Fibroblast of skin of scalp (primary cell): Measurements from ENCODE around the gene KLB.
"Not testable (repeated sequence)": the region's sequence is repeated elsewhere in the genome, so short reads cannot be mapped to it uniquely, and the experiment has no call there.

Source experiments
- DNase-seq: peaks from one replicate; pipeline ENCODE4 v3.0.0-alpha.2; 2013

The KLB gene

DNA sequence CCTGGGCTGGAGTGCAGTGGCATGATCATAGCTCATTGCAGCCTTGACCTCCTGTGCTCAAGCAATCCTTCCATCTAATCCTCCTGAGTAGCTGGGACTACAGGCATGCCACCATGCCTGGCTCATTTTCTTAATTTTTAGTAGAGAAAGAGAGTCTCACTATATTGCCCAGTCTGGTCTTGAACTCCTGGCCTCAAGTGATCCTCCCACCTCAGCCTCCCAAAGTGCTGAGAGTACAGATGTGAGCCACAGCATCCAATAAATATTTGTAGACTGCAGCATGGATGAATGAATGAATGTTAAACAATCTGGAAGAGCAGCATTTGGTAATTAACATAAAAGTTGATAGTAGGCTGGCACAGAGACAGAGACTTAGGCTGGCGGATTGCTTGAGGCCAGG is 20.0 kb downstream of the KLB start:
- DNase-seq, result no peak

DNA sequence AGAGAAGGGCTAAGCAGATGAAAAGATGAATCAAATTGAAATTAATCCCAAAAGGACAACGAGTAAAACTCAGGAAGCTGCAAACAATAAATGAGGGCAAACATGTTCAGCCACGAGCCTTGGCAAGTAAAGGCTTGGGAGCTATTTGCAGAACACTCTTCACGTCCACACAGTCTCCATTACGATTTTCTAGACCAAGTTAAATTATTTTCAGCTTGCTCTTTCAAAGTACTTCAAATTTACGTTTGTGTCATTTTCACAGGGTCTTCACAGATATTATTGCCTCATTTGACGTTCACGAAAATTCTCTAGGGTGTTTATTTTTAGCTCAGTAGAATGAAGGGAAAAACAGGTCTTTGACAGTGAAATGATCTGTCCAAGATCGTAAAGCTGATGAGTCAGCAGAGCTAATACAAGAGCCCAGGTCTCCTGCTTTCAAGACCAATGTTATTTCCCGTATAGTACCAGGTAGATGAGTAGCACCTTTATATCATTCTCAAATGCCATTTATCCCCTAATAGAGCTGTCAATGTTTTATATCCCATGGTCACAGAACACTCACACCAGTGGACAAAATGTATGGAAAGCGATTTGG is 20.9 kb downstream of the KLB start:
- no peak for DNase-seq

DNA sequence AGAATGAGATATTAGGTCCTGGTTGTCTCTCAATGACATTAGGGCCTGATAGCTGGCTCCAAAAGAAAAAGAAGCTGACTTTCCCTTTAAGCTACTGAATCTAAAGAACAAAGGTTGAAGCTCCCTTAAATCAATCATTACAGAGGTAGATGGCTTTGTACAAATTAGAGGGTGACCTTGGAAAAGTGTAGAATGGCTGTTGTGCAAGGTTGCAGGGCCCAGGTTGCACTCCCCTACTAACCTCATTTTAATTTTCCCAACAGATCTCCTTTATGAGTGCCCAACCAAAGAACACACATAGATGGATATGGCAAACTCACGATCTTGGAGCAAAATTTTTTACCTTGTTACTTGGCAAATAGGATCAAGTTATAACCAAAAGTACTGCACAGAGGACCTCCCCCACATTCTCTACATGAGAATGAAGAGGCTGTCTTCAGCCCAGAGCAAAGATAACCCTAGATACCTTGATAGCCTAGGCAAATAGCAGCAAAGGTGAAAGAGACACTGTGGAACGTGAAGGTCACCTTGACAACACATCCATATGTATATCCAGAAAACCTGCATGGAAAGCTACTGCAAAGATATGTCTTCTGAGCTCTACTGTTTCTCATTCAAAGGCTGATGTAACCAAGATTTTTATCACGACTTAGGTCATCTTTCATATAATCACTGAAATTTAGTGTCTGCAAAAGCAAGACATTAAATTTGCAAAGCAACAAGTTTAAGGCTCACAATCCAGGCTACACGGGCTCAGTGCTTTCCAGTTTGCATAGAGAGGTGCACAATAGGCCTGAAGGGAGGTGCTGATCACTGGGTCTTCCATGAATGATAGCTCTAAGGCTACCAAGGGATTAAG is 23.0 kb downstream of the KLB start:
- DNase-seq, result no peak

DNA sequence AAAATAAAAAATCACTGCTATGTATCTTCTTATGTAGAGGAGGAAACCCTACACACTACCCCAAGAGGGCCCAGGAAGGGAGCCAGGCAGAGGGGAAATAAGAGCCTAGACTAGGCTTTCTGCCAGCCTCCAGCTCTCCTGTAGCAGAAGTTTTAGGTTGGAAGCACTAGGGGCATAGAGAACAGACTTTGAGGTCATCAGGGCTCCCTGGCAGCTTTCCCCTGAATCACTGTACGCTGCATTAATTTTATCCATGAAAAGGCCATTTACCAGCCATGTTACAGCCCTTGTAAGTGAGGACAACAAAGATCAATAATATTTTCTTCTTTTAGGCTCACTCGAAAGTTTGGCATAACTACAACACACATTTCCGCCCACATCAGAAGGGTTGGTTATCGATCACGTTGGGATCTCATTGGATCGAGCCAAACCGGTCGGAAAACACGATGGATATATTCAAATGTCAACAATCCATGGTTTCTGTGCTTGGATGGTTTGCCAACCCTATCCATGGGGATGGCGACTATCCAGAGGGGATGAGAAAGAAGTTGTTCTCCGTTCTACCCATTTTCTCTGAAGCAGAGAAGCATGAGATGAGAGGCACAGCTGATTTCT is 27.3 kb downstream of the KLB start:
- DNase-seq, result no peak

DNA sequence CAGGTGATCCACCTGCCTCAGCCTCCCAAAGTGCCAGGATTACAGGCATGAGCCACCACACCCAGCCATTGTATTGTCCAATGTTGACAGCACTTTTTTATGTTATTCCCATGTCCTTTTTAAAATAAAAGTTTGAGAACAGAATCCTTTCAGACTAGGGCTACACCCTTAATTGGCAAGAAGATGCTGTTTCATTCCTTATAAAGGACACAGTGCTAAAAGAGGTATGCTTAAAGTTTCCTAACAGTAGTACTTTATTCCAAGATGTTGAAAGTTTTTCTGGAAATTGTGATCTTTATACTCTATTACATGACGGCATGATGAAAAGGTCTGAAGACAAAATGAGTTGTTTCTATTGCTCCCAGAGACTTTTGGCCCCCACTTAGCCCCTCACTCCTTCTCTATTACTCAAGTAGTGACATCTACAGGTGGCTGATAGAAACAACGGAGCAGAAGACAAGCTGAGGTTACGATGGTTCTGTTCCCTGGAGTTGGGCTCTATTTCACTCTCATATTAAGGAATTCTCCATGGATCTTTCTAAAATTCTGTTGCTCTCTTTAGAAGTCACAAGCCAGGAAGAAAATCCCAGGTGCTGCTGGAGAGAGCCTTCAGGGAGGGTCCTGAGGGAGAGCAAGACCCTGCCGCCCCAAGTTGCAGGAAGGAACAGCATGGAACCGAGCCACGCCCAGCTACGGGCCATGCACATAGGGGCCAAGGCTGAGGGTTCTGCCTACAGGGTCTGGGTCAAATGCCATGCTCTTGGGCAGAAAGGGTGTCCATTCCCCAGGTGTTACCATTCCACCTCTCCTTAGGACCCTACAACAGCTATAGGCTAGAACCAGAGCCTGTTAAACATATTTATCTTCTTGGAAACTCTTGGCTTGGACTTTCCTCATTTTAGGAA is 29.2 kb downstream of the KLB start:
- no peak for DNase-seq

DNA sequence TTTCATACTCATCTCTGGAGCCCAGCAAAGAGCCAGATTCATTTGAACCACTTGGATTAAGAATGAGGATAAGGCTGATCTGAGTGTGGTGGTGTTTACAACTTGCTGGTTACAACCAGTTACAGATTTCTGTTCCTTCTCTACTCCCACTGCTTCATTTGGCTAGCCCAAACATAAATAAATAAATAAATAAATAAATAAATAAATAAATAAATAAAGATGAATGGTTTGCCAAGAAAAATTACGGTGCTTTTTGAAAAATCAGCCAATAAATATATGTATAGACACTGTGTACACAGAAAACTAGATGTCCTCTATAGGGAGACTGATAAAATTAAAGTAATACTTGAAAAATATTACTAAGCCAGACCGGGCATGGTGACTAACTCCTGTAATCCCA is 34.9 kb downstream of the KLB start:
- no peak for DNase-seq

DNA sequence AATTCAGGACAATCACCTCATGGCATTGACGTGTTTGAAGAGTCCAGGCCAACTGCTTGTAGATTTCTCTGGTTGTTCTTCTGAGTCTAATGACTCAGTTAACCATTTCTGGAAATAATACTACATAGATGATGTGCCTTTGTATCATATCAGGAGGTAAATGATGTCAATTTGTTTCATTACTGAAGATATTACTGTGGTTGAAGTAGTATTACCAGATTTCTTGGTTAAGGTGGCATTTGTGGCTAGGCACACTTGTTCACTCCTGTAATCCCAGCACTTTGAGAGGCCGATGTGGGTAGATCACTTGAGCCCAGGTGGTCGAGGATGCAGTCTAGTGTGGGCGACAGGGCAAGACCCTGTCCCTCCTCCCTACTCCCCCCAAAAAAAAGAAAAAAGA is 36.3 kb downstream of the KLB start:
- DNase-seq, result no peak

DNA sequence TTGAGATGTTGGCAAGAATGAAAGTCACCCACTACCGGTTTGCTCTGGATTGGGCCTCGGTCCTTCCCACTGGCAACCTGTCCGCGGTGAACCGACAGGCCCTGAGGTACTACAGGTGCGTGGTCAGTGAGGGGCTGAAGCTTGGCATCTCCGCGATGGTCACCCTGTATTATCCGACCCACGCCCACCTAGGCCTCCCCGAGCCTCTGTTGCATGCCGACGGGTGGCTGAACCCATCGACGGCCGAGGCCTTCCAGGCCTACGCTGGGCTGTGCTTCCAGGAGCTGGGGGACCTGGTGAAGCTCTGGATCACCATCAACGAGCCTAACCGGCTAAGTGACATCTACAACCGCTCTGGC is 39.7 kb downstream of the KLB start:
- no peak for DNase-seq

DNA sequence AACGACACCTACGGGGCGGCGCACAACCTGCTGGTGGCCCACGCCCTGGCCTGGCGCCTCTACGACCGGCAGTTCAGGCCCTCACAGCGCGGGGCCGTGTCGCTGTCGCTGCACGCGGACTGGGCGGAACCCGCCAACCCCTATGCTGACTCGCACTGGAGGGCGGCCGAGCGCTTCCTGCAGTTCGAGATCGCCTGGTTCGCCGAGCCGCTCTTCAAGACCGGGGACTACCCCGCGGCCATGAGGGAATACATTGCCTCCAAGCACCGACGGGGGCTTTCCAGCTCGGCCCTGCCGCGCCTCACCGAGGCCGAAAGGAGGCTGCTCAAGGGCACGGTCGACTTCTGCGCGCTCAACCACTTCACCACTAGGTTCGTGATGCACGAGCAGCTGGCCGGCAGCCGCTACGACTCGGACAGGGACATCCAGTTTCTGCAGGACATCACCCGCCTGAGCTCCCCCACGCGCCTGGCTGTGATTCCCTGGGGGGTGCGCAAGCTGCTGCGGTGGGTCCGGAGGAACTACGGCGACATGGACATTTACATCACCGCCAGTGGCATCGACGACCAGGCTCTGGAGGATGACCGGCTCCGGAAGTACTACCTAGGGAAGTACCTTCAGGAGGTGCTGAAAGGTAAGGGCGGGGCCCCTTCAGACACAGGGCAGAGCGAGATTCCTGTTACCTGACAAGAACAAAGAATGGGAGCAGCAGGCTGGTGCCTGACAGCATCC is 40.3 kb downstream of the KLB start:
- peak; percentile 47 for DNase-seq

DNA sequence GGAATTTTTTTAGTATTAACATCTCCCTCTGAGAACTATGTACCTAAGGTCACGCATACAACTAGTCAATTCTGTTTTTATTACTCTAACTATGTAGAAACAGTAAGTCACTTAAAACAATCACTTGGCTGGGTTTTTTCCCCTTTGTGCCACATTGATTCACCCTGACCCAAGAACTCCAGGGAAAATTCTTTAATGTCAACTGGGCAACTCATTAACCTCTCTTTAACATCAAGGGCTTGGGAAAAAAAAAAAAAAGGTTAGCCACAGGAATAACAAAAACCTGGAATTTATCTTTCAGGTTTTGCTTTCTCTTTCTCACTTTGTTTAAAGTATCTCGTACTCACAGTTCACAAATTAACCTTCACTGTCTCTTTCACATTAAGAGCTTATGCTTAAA is 43.9 kb downstream of the KLB start:
- DNase-seq, result no peak

DNA sequence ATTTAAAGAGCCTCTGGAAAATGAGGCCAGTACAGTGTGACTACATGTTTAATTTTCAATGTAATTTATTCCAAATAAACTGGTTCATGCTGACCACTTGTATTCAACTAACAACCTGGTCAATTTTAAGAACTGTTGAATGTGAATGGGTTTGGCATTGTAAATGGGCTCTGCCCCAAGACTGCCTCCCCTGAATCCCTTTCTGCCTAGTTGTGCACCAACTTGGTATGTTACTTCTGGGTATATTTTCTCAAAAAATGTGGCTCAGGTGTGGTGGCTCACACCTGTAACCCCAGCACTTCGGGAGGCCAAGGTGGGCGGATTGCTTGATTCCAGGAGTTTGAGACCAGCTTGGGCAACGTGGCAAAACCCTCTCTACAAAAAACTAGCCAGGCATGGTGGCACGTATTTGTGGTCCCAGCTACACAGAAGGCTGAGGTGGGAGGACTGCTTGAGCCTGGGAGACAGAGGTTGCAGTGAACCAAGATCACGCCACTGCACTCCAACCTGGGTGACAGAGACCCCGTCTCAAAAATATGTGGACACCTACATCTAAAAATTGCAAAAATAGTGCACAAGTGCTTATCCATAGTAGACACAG is 44.8 kb downstream of the KLB start:
- no peak for DNase-seq

DNA sequence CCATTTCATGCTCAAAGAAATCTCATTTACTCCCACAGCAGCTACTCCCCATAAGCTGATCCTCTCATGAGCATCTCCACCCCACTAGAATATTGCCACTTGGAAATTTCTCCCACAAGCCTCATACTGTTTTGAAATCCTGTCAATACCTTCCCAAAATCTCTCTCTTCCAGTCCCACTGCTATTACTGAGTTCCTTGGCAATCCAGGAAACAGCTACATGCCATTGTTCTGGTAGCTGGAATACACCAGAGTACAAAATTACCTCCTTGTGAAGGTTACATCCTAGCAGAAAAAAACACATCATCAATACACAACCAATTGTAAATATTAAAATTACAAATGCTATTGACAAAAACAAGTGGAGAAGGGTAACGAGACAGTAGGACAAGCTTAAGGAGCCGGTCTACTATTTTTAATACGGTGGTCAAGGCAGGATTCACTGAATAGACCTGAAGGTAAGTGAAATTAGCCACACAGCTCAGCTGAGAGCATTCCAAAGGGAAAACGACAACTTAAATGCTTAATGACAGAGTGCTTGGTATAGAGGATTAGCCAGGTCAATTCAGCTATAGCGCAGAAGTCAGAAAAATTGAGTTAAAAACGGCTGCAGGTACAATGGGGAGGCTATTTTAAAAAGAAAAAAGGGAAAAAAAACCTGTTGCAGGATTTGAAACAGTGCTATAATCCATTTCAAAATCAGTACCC is 45.6 kb downstream of the KLB start:
- no peak for DNase-seq

DNA sequence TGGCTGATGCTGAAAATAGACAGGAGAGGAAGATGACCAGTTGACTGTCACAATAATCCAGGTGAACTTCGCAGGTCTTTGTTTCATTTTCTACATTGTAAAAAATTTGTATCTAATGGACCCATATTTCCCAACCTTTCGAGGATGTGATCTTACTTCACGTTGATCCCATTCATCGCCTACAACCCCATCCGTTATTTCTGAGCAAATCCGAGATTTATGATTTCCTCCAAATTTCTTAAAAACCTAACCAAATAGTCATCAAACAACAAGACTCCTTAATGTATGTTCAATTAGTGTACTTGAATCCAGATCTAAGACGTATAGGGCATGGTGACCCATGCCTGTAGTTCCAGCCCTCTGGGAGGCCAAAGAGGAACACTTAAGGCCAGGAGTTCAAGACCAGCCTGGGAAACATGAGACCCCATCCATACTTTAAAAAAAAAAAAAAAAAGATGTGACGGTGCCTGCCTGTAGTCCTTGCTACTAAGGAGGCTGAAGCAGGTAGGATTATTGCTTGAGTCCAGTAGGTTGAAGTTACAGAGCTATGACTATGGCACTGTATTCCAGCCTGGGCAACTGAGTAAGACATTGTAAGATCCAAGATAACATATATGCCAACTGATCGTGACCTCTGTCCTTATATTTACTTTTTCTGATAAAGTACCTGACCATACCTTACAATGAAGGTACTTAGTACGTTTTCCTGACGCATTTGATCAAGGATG is 46.3 kb downstream of the KLB start:
- DNase-seq, result no peak

DNA sequence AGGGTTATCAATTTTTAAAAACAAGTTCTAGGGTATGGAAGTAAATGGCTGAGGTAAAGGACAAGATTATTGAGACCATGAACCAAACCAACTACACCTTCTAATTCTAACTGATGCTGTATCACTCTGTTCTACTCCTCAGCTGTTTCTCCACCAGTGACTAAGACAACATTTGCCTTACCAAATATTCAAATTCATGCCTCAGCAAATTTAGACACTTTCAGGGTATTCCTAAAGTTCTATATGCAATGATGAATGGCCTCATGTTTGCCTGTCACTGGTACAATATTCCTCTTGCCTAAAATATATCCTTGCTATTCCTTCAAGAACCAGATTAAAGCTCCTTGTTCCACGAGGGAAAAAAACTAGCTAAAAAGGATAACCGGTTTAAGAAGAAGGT is 47.0 kb downstream of the KLB start:
- DNase-seq, result no peak

DNA sequence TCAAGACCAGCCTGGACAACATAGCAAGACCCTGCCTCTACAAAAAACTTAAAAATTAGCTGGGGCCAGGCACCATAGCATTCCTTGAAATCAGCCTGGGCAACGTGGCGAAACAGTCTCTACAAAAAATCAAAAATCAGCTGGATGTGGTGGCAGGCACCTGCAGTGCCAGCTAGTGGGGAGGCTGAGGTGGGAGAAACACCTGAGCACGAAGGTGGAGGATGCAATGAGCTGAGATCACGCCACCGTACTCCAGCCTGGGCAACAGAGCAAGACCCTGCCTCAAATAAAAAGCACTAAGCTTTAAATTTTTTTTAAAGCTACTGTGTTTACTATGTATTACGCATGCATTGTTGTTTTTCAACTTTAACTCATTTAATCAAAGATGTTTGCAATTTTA is 48.8 kb downstream of the KLB start:
- DNase-seq, result no peak

DNA sequence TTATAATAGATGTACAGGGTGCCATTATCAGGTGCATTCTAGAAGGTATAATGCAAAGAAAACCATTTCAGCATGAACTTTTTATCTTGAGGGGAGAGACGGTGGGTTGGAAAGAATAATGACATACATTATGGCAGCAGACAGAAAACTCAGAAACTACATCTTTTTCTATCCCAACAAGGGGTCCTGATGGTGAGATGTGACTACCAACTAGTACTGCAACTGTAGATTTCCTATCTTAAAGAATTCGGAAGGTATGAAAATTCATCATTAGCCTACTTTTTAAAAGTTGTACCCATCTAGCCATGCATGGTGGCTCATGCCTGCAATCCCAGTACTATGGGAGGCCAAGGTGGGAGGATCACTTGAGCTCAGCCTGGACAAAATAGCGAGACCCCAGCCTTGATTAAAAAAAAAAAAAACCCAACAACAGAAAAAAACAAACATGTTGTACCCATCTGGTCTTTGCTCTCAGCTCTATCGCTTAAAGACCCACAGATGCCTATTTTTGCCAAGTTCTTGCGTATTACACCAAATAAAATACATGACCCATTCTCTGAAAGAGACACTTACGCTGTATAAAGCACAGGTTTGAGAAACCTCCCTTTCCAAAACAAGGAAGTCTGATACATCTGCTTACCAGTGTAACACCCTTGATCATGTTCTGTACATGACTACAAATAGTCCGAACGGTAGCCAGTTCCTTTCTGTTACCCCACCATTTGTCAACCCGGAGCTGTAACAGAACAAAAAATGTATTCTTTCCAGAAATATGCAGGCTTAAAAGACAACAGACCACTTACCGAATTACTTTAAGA is 50.4 kb downstream of the KLB start:
- no peak for DNase-seq

DNA sequence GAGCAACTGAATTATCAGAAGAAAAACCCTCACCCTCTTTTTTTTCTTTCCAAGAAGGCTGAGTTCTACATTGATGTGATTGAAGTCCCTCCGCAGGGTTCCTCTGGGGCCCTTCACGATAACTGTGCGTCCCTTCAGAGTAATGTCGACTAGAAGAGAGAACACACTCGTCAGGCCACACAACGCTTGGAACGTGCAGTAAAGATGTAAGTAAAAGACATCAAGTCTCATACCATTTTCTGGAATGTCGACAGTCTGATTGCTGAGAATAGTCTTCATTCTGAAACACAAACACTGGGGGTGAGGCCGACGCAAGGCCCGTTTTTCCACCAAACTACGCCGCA is 51.4 kb downstream of the KLB start:
- not testable (repeated sequence) for DNase-seq

DNA sequence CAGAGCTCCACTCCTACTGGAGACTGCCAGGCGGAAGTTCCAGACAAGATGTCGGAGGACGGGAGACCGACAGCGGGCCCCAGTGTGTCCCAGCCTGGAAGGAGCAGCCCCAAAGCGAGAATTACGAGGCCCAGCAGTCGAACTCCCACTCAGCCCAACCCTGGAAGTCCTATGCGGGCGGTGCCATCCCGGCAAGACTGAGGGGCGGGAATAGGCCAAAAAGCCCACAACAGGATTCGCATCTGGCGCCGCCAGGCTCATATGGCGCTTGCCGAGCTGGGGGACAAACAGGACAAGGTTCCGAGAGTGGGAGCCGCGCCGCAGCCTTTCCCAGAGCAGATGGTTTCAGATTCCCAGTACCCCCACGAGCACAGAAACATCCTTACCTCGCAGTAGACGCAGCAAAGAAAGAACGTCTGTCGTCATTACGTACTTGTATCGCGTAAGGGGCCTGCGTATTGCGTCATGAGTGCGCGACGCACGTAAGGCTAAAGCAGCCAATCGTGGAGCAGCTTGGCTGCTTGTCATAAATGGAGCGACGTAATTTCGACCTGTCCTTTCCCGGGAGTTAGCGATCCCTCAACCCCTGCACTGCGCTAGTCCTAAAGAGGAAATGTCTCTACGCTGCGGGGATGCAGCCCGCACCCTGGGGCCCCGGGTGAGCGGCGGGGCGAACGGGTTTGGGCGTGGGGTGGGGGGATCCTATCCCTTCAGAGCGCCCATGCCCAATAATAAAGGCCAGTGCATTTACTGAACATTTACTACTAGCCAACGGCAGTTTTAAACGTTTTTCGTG is 52.0 kb downstream of the KLB start, which contains the start of the genes LIAS and RPL9:
Gene LIAS (plus strand): TSS at position 552 of the 796 bp plus-strand sequence. CDS start 62 bp downstream, at position 614.
Gene RPL9 (minus strand): TSS at position 418 of the 796 bp plus-strand sequence. CDS start 483 bp downstream, outside the sequence.
- DNase-seq, result peak; percentile 99
